Liver (tissue), 9 donors: ENCODE results near the gene CELF2. TPM values are rescaled to one million over a fixed set of nuclear protein-coding genes. Genes with fewer than 3 reads are reported as not detected.

Source experiments
- DNase-seq: peaks from one replicate; pipeline ENCODE4 v3.0.0-alpha.2; 2017; ENCODE audit warnings: low spot score
- H3K27ac ChIP-seq, 2 donors: one replicate each; pipeline ENCODE4 v1.7.0; 2013; ENCODE audit warnings: inconsistent platforms in 2 of 2, low read length in 2 of 2, control low read depth in 1 of 2, low read depth in 1 of 2, mild to moderate bottlenecking in 1 of 2
- H3K27me3 ChIP-seq, 4 donors: one replicate each; pipeline versions ENCODE4 v1.6.1 to v1.7.0; 2013; ENCODE audit warnings: low read length in 3 of 4, inconsistent platforms in 1 of 4, mild to moderate bottlenecking in 1 of 4, moderate library complexity in 1 of 4; ENCODE audit not compliant: control insufficient read depth in 4 of 4, insufficient read depth in 4 of 4
- H3K36me3 ChIP-seq, 4 donors: one replicate each; pipeline versions ENCODE4 v1.6.1 to v1.7.0; 2013; ENCODE audit warnings: low read length in 3 of 4, mild to moderate bottlenecking in 3 of 4, low read depth in 1 of 4, moderate library complexity in 1 of 4; ENCODE audit not compliant: control insufficient read depth in 4 of 4, insufficient read depth in 3 of 4
- H3K4me1 ChIP-seq, 4 donors: one replicate each; pipeline versions ENCODE4 v1.6.1 to v1.7.0; 2013; ENCODE audit warnings: low read length in 3 of 4, mild to moderate bottlenecking in 3 of 4, moderate library complexity in 1 of 4; ENCODE audit not compliant: control insufficient read depth in 4 of 4, insufficient read depth in 4 of 4
- H3K4me3 ChIP-seq, 3 donors: one replicate each; pipeline versions ENCODE4 v1.6.1 to v1.7.0; 2013; ENCODE audit warnings: low read length in 3 of 3, control low read depth in 1 of 3, low read depth in 1 of 3, mild to moderate bottlenecking in 1 of 3
- H3K9ac ChIP-seq, 2 donors: one replicate each; pipeline ENCODE4 v1.7.0; 2013; ENCODE audit warnings: low read length in 2 of 2, mild to moderate bottlenecking in 2 of 2, moderate library complexity in 2 of 2, control low read depth in 1 of 2, low read depth in 1 of 2
- H3K9me3 ChIP-seq, 4 donors: one replicate each; pipeline versions ENCODE4 v1.6.1 to v1.7.0; 2013; ENCODE audit warnings: low read length in 3 of 4; ENCODE audit not compliant: control insufficient read depth in 4 of 4
- ATF3 ChIP-seq: IDR thresholded peaks from 2 replicates; pipeline ENCODE4 v1.6.1; 2016; ENCODE audit warnings: antibody characterized with exemption
- CTCF ChIP-seq: fragments of 150-350 bp; IDR thresholded peaks from 2 replicates; pipeline ENCODE4 v1.5.1; 2017; ENCODE audit warnings: improper control_type of control experiment, low read depth, low read length; ENCODE audit not compliant: missing input control
- EGR1 ChIP-seq, 2 donors: IDR thresholded peaks; 2 replicates each; pipeline ENCODE4 v1.6.1; 2016 to 2018; ENCODE audit warnings: antibody characterized with exemption in 2 of 2, low read depth in 2 of 2
- FOXA1 ChIP-seq: IDR thresholded peaks from 2 replicates; pipeline ENCODE4 v1.6.1; 2016; ENCODE audit warnings: antibody characterized with exemption
- FOXA2 ChIP-seq: IDR thresholded peaks from 2 replicates; pipeline ENCODE4 v1.6.1; 2016; ENCODE audit warnings: antibody characterized with exemption
- GABPA ChIP-seq, 2 donors: IDR thresholded peaks in 1 of 2; conservative IDR thresholded peaks in 1 of 2; 2 replicates each; pipeline ENCODE4 v1.6.1; 2016; ENCODE audit warnings: antibody characterized with exemption in 2 of 2, mild to moderate bottlenecking in 1 of 2, moderate library complexity in 1 of 2
- HNF4A ChIP-seq, 2 donors: conservative IDR thresholded peaks; 2 replicates each; pipeline ENCODE4 v1.6.1; 2016; ENCODE audit warnings: antibody characterized with exemption in 2 of 2, mild to moderate bottlenecking in 2 of 2
- HNF4G ChIP-seq: IDR thresholded peaks from 2 replicates; pipeline ENCODE4 v1.6.1; 2016; ENCODE audit warnings: antibody characterized with exemption
- JUND ChIP-seq, 2 donors: IDR thresholded peaks; 2 replicates each; pipeline ENCODE4 v1.6.1; 2016; ENCODE audit warnings: antibody characterized with exemption in 2 of 2
- MAX ChIP-seq: IDR thresholded peaks from 2 replicates; pipeline ENCODE4 v1.6.1; 2016; ENCODE audit warnings: antibody characterized with exemption
- NR2F2 ChIP-seq: IDR thresholded peaks from 2 replicates; pipeline ENCODE4 v1.6.1; 2016; ENCODE audit warnings: antibody characterized with exemption
- RAD21 ChIP-seq, 2 donors: IDR thresholded peaks; 2 replicates each; pipeline ENCODE4 v1.6.1; 2016; ENCODE audit warnings: antibody characterized with exemption in 2 of 2, mild to moderate bottlenecking in 2 of 2
- RXRA ChIP-seq, 2 donors: IDR thresholded peaks; 2 replicates each; pipeline ENCODE4 v1.6.1; 2017 to 2018; ENCODE audit warnings: antibody characterized with exemption in 2 of 2, mild to moderate bottlenecking in 1 of 2
- TAF1 ChIP-seq: conservative IDR thresholded peaks from 2 replicates; pipeline ENCODE4 v1.6.1; 2016; ENCODE audit warnings: antibody characterized with exemption, mild to moderate bottlenecking
- YY1 ChIP-seq: IDR thresholded peaks from 2 replicates; pipeline ENCODE4 v1.6.1; 2016; ENCODE audit warnings: antibody characterized with exemption, mild to moderate bottlenecking
- ZBTB33 ChIP-seq: IDR thresholded peaks from 2 replicates; pipeline ENCODE4 v1.6.1; 2016; ENCODE audit warnings: antibody characterized with exemption
- WGBS: extraction: QIAGEN DNeasy Blood & Tissue Kit; methylation state at CpG from one replicate; pipeline ENCODE4 v1.1.7; 2013; 5-methylcytosine and 5-hydroxymethylcytosine counted together
- polyA plus RNA-seq, 2 donors: library from polyadenylated mRNA; stranded (reverse) in 1 of 2; unstranded in 1 of 2; fragments of 200-250 nt in 1 of 2; fragments of >200 nt in 1 of 2; fragmentation: Nextera tagmentation in 1 of 2; extraction: Ambion mirVana in 1 of 2; gene quantifications; one replicate each; pipeline versions ENCODE4 v1.2.1 to v1.2.3, GENCODE V29; 2013 to 2015
- total RNA-seq, 2 donors: library from RNA; depleted of rRNA; stranded (reverse); fragments of >200 nt; gene quantifications; one replicate each; pipeline ENCODE4 v1.2.3, GENCODE V29; 2014
- donor health status: healthy.
- donor health status: healthy.
- donor health status: healthy.
- donor health status: healthy.
- donor health status: healthy.

CELF2 gene
- total and polyA plus RNA-seq, 4 donors: 1.4 to 8.5 (median 5.6) TPM

- no peaks in the 10 kb centered on the region for H3K36me3 ChIP-seq
Measured at GRCh38 chr10:11293332-11293731, 275.7 kb downstream of the CELF2 start.

GRCh38 chr10:11294831-11295450, 277.3 kb downstream of the CELF2 start:
- Histone ChIP-seq H3K4me3 (no peak overlapping the region), H3K9ac (no peak overlapping the region), H3K4me1 (peaks cover 0 to 3% (median 0%) of the 10 kb centered on the region in 4 donors), H3K27ac (peak overlapping the region in 1 of 2 donors; percentile 25), H3K27me3 (no peaks in the 10 kb centered on the region), H3K9me3 (no peaks in the 10 kb centered on the region), H3K36me3 (no peaks in the 10 kb centered on the region)
- no peak for DNase-seq
- 56% methylated on average over 6 of the region's 6 CpGs for WGBS
- TF ChIP-seq RXRA (IDR thresholded peaks at IDR 0.05) (peak; percentile 77 to 81), RAD21 (IDR thresholded peaks at IDR 0.05) (no peak), ZBTB33 (no peak), HNF4G (no peak), FOXA2 (no peak), TAF1 (no peak)

More at GRCh38 chr10:11293332-11293731, 275.7 kb downstream of the CELF2 start:
- Histone ChIP-seq H3K4me3 (no peak overlapping the region), H3K9me3 (no peaks in the 10 kb centered on the region), H3K27me3 (no peaks in the 10 kb centered on the region), H3K9ac (no peak overlapping the region), H3K27ac (no peak overlapping the region), H3K4me1 (peaks cover 0 to 3% (median 0%) of the 10 kb centered on the region in 4 donors)
- WGBS: 90% methylated on average over 7 of the region's 7 CpGs
- no peak for DNase-seq
- TF ChIP-seq ATF3 (no peak), MAX (no peak), HNF4A (conservative IDR thresholded peaks at IDR 0.05) (no peak), RAD21 (IDR thresholded peaks at IDR 0.05) (no peak), EGR1 (IDR thresholded peaks at IDR 0.05; ENCODE audit: low read depth in 2 of 2) (no peak)

GRCh38 chr10:11295492-11295891, 277.8 kb downstream of the CELF2 start:
- no peak overlapping the region for H3K9ac ChIP-seq
- H3K27ac ChIP-seq: no peak overlapping the region
- no peak for DNase-seq
- H3K36me3 ChIP-seq: no peaks in the 10 kb centered on the region
- no peaks in the 10 kb centered on the region for H3K9me3 ChIP-seq
- peaks cover 0 to 3% (median 0%) of the 10 kb centered on the region in 4 donors for H3K4me1 ChIP-seq
- H3K4me3 ChIP-seq: no peak overlapping the region
- H3K27me3 ChIP-seq: no peaks in the 10 kb centered on the region
- WGBS: 94% methylated on average over 3 of the region's 3 CpGs
- TF ChIP-seq HNF4A (conservative IDR thresholded peaks at IDR 0.05): no peak
- TF ChIP-seq FOXA1: no peak
- no peak for TF ChIP-seq EGR1 (IDR thresholded peaks at IDR 0.05; ENCODE audit: low read depth in 2 of 2)
- TF ChIP-seq JUND (IDR thresholded peaks at IDR 0.05): no peak
- TF ChIP-seq ZBTB33: no peak
- TF ChIP-seq NR2F2: no peak
- no peak for TF ChIP-seq CTCF
- TF ChIP-seq YY1: no peak
- no peak for TF ChIP-seq GABPA (IDR thresholded peaks at IDR 0.05 in 1 of 2, conservative IDR thresholded peaks at IDR 0.05 in 1 of 2)
- TF ChIP-seq FOXA2: no peak
- TF ChIP-seq HNF4G: no peak
- TF ChIP-seq ATF3: no peak
- TF ChIP-seq MAX: no peak
- TF ChIP-seq RXRA (IDR thresholded peaks at IDR 0.05): no peak
